PC-9 (cell line): ENCODE results near the gene IGLL5. TPM values are rescaled to one million over a fixed set of nuclear protein-coding genes. Genes with fewer than 3 reads are reported as not detected.

Experiments
- BruUV-seq: library from RNA; stranded (reverse); fragments of 400-500 nt; replicated peaks from 2 replicates; lab custom pipeline; 2021; lab: Mats Ljungman, UMichigan
- CTCF ChIA-PET: fragments of 300-600 bp; sonication (Branson Sonifier 250); formaldehyde crosslinking; loops from one replicate; lab custom pipeline; 2022; ENCODE audit warnings: antibody characterized with exemption; lab: Charles Lee
- POLR2A ChIA-PET: fragments of 300-600 bp; sonication (Branson Sonifier 250); formaldehyde crosslinking; loops from one replicate; lab custom pipeline; 2022; ENCODE audit warnings: antibody characterized with exemption; ENCODE audit not compliant: unreplicated experiment; lab: Charles Lee
- DNase-seq, 2 experiments: peaks; one replicate each; pipeline versions ENCODE4 v3.0.0 to v3.0.0-alpha.2; 2015 to 2022; ENCODE audit warnings: mixed read lengths in 1 of 2
- H2AFZ ChIP-seq: fragments of 200-600 bp; sonication (generic); 2 replicates; pipeline ENCODE4 v1.8.1; 2017; ENCODE audit warnings: antibody characterized with exemption
- H3F3A ChIP-seq: fragments of 200-600 bp; sonication (generic); 2 replicates; pipeline ENCODE4 v1.8.1; 2017; ENCODE audit warnings: antibody characterized with exemption, mild to moderate bottlenecking, low read depth; ENCODE audit not compliant: insufficient read depth
- H3K27ac ChIP-seq: fragments of 200-600 bp; sonication (generic); 2 replicates; pipeline ENCODE4 v1.6.1; 2016; ENCODE audit warnings: mixed run types
- H3K27me3 ChIP-seq: fragments of 200-600 bp; sonication (generic); 2 replicates; pipeline ENCODE4 v1.6.1; 2016; ENCODE audit warnings: low read depth, mixed run types; ENCODE audit not compliant: insufficient read depth
- H3K36me3 ChIP-seq: fragments of 200-600 bp; sonication (generic); 2 replicates; pipeline ENCODE4 v1.6.1; 2016; ENCODE audit warnings: low read depth, mixed run types
- H3K4me1 ChIP-seq: fragments of 200-600 bp; sonication (generic); replicated peaks from 2 replicates; pipeline ENCODE4 v1.6.1; 2016; ENCODE audit warnings: mixed run types; ENCODE audit not compliant: insufficient read depth
- H3K4me2 ChIP-seq: fragments of 200-600 bp; sonication (generic); 2 replicates; pipeline ENCODE4 v1.6.1; 2017; ENCODE audit warnings: mixed run types
- H3K4me3 ChIP-seq: fragments of 200-600 bp; sonication (generic); 2 replicates; pipeline ENCODE4 v1.6.1; 2016; ENCODE audit warnings: mixed run types
- H3K79me2 ChIP-seq: fragments of 200-600 bp; sonication (generic); 2 replicates; pipeline ENCODE4 v1.6.1; 2017; ENCODE audit warnings: low read depth, mixed run types
- H3K9me2 ChIP-seq: fragments of 200-600 bp; sonication (generic); 2 replicates; pipeline ENCODE4 v1.8.1; 2017; ENCODE audit warnings: mild to moderate bottlenecking; ENCODE audit not compliant: insufficient read depth
- H3K9me3 ChIP-seq: fragments of 200-600 bp; sonication (generic); 2 replicates; pipeline ENCODE4 v1.8.1; 2016; ENCODE audit warnings: low read depth; ENCODE audit not compliant: insufficient read depth
- H4K20me1 ChIP-seq: fragments of 200-600 bp; sonication (generic); 2 replicates; pipeline ENCODE4 v1.8.1; 2017; ENCODE audit not compliant: insufficient read depth
- EZH2 ChIP-seq: fragments of 200-600 bp; sonication (generic); IDR thresholded peaks from 2 replicates; pipeline ENCODE4 v1.8.0; 2017; ENCODE audit warnings: antibody characterized with exemption, low read depth
- intact Hi-C: fragments of 100-400 bp; cut with micrococcal nuclease; formaldehyde crosslinking; loops from one replicate; pipeline ENCODE4 v1.10.0; 2022; ENCODE audit not compliant: unreplicated experiment
- total RNA-seq: library from RNA; stranded (reverse); gene quantifications from 2 replicates; pipeline ENCODE4 v1.2.3, GENCODE V29; 2021
- TF ChIP-seq, protein P1 (sequence below): fragments of 200-600 bp; sonication (generic); conservative IDR thresholded peaks from 2 replicates; pipeline ENCODE4 v1.6.1; 2017; ENCODE audit warnings: mixed run types, antibody characterized with exemption, mild to moderate bottlenecking, moderate library complexity

Gene IGLL5
- total RNA-seq, 1 experiment from 2014 or later, result not detected

GRCh38 chr22:22926370-22927195 is 39.0 kb downstream of the IGLL5 start:
- POLR2A ChIA-PET, result no interaction called here

DNA sequence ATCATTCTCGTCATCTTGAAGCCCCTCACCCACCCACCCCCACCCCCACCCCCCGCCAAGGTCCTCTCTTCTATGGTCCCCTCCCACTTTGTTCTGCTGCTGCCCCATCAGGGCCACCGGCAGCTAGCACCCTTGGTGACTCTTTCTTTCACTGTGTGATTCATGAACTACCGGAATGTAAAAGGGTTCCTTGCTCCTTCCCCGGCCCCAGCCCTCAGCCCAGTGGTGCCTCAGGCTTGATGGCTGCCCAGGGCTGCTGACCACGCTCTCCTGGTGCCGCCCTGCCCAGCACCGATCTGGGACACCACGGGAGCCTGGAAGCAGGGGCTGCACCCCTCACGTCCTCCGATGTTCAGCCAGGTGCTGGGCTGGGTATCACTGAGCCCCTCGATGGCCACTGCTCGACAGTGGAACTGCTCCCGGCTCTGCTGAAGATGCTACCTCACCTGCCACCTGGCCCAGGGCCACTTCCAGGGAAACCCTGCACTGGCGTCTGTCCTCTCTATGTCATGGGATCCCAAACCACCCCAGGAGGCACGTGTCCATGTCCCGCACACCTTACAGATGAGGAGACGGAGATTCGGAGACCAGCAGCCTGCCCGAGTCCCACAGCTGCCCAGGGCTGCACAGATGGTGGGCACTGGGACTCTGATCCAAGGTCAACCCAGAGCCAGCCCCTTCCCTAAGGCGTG is 39.7 kb downstream of the IGLL5 start:
- Histone ChIP-seq H4K20me1 (no peaks in the 10 kb centered on the region), H3K79me2 (no peaks in the 10 kb centered on the region), H2AFZ (no peak overlapping the region), H3K9me2 (no peaks in the 10 kb centered on the region), H3K27me3 (peaks cover 48% of the 10 kb centered on the region), H3K36me3 (no peaks in the 10 kb centered on the region), H3K4me3 (no peak overlapping the region), H3K4me1 (no peaks in the 10 kb centered on the region), H3K27ac (no peak overlapping the region), H3F3A (no peaks in the 10 kb centered on the region), H3K4me2 (no peak overlapping the region), H3K9me3 (no peaks in the 10 kb centered on the region)
- CTCF ChIA-PET, result no interaction called here
- DNase-seq, result no peak
- POLR2A ChIA-PET, result no interaction called here
- TF ChIP-seq EZH2, result no peak
- TF ChIP-seq, protein P1, sequence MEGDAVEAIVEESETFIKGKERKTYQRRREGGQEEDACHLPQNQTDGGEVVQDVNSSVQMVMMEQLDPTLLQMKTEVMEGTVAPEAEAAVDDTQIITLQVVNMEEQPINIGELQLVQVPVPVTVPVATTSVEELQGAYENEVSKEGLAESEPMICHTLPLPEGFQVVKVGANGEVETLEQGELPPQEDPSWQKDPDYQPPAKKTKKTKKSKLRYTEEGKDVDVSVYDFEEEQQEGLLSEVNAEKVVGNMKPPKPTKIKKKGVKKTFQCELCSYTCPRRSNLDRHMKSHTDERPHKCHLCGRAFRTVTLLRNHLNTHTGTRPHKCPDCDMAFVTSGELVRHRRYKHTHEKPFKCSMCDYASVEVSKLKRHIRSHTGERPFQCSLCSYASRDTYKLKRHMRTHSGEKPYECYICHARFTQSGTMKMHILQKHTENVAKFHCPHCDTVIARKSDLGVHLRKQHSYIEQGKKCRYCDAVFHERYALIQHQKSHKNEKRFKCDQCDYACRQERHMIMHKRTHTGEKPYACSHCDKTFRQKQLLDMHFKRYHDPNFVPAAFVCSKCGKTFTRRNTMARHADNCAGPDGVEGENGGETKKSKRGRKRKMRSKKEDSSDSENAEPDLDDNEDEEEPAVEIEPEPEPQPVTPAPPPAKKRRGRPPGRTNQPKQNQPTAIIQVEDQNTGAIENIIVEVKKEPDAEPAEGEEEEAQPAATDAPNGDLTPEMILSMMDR, result no peak
- intact Hi-C loops, result no loop called here
- no TSS peak for BruUV-seq

More at GRCh38 chr22:22926370-22927195, 39.0 kb downstream of the IGLL5 start:
- intact Hi-C loops, result no loop called here
- Histone ChIP-seq H3K4me2 (no peak overlapping the region), H3K4me3 (no peak overlapping the region), H3K79me2 (no peaks in the 10 kb centered on the region), H3K27me3 (peaks cover 50% of the 10 kb centered on the region), H3F3A (no peaks in the 10 kb centered on the region), H2AFZ (no peak overlapping the region), H3K36me3 (no peaks in the 10 kb centered on the region), H3K27ac (no peak overlapping the region), H3K9me2 (no peaks in the 10 kb centered on the region), H3K4me1 (no peaks in the 10 kb centered on the region), H3K9me3 (no peaks in the 10 kb centered on the region), H4K20me1 (no peaks in the 10 kb centered on the region)
- no TSS peak for BruUV-seq
- no peak for DNase-seq
- CTCF ChIA-PET, result no interaction called here
- TF ChIP-seq, protein P1, result no peak
- TF ChIP-seq EZH2, result no peak

- CTCF ChIA-PET, result no interaction called here
Observed at GRCh38 chr22:22927888-22928665, 40.5 kb downstream of the IGLL5 start.

More at GRCh38 chr22:22927888-22928665, 40.5 kb downstream of the IGLL5 start:
- no TSS peak for BruUV-seq
- Histone ChIP-seq H3K27me3 (peaks cover 43% of the 10 kb centered on the region), H3K36me3 (no peaks in the 10 kb centered on the region), H3K4me3 (no peak overlapping the region), H4K20me1 (no peaks in the 10 kb centered on the region), H2AFZ (no peak overlapping the region), H3K4me1 (no peaks in the 10 kb centered on the region), H3K79me2 (no peaks in the 10 kb centered on the region), H3F3A (no peaks in the 10 kb centered on the region), H3K9me2 (no peaks in the 10 kb centered on the region), H3K27ac (no peak overlapping the region), H3K9me3 (no peaks in the 10 kb centered on the region), H3K4me2 (no peak overlapping the region)
- POLR2A ChIA-PET, result no interaction called here
- intact Hi-C loops, result no loop called here
- TF ChIP-seq, protein P1, result no peak
- TF ChIP-seq EZH2, result no peak
- DNase-seq, result no peak
